GM23248 (cell line): ENCODE data around the gene RFC5. TPM values are rescaled to one million over a fixed set of nuclear protein-coding genes. Genes with fewer than 3 reads are reported as not detected.

ENCODE experiments used
- DNase-seq: peaks from one replicate; pipeline ENCODE4 v3.0.0-alpha.2; 2015
- H2AFZ ChIP-seq: fragments of 200-600 bp; sonication (generic); 2 replicates; pipeline ENCODE4 v1.6.1; 2016; ENCODE audit warnings: antibody characterized with exemption
- H3F3A ChIP-seq: fragments of 200-600 bp; sonication (generic); 2 replicates; pipeline ENCODE4 v1.6.1; 2016; ENCODE audit warnings: mild to moderate bottlenecking, antibody characterized with exemption, mixed run types; ENCODE audit not compliant: insufficient read depth
- H3K27ac ChIP-seq: fragments of 200-600 bp; sonication (generic); 2 replicates; pipeline ENCODE4 v1.5.1; 2016; ENCODE audit warnings: mild to moderate bottlenecking
- H3K27me3 ChIP-seq: fragments of 200-600 bp; sonication (generic); replicated peaks from 2 replicates; pipeline ENCODE4 v1.6.1; 2016; ENCODE audit warnings: mild to moderate bottlenecking; ENCODE audit not compliant: insufficient read depth
- H3K36me3 ChIP-seq: fragments of 200-600 bp; sonication (generic); 2 replicates; pipeline ENCODE4 v1.6.1; 2016; ENCODE audit warnings: low read depth, mild to moderate bottlenecking
- H3K4me1 ChIP-seq: fragments of 200-600 bp; sonication (generic); 2 replicates; pipeline ENCODE4 v1.6.1; 2016; ENCODE audit warnings: mild to moderate bottlenecking; ENCODE audit not compliant: insufficient read depth
- H3K4me2 ChIP-seq: fragments of 200-600 bp; sonication (generic); one replicate; pipeline ENCODE4 v1.6.1; 2016; ENCODE audit warnings: mild to moderate bottlenecking; ENCODE audit not compliant: unreplicated experiment
- H3K4me3 ChIP-seq: fragments of 200-600 bp; sonication (generic); 2 replicates; pipeline ENCODE4 v1.5.1; 2016; ENCODE audit warnings: mild to moderate bottlenecking
- H3K79me2 ChIP-seq: fragments of 200-600 bp; sonication (generic); 2 replicates; pipeline ENCODE4 v1.6.1; 2016; ENCODE audit warnings: mild to moderate bottlenecking; ENCODE audit not compliant: insufficient read depth
- H3K9ac ChIP-seq: fragments of 200-600 bp; sonication (generic); 2 replicates; pipeline ENCODE4 v1.6.1; 2016; ENCODE audit warnings: mild to moderate bottlenecking
- H3K9me2 ChIP-seq: fragments of 200-600 bp; sonication (generic); 2 replicates; pipeline ENCODE4 v1.6.1; 2016; ENCODE audit warnings: mixed run types, mild to moderate bottlenecking, moderate library complexity; ENCODE audit not compliant: insufficient read depth
- H3K9me3 ChIP-seq: fragments of 200-600 bp; sonication (generic); one replicate; pipeline ENCODE4 v1.6.1; 2017; ENCODE audit warnings: low read depth
- H4K20me1 ChIP-seq: fragments of 200-600 bp; sonication (generic); 2 replicates; pipeline ENCODE4 v1.6.0; 2016; ENCODE audit not compliant: insufficient read depth
- EZH2 ChIP-seq: fragments of 200-600 bp; sonication (generic); IDR thresholded peaks from 2 replicates; pipeline ENCODE4 v1.6.1; 2018; ENCODE audit warnings: antibody characterized with exemption, mild to moderate bottlenecking; ENCODE audit not compliant: insufficient read depth, poor library complexity, severe bottlenecking
- EZH2phosphoT487 ChIP-seq: fragments of 200-600 bp; sonication (generic); IDR thresholded peaks from 2 replicates; pipeline ENCODE4 v1.6.1; 2018; ENCODE audit warnings: antibody characterized with exemption, moderate library complexity, mild to moderate bottlenecking, low read depth; ENCODE audit not compliant: insufficient read depth
- WGBS, 2 experiments: methylation state at CpG; one replicate each; pipeline ENCODE4 v1.1.6; 2015 to 2017; ENCODE audit warnings: low lambda C conversion rate in 2 of 2, low coverage in 1 of 2; ENCODE audit errors: missing lambda C conversion rate in 2 of 2; 5-methylcytosine and 5-hydroxymethylcytosine counted together
- in situ Hi-C: fragments of 300-500 bp; cut with MboI; formaldehyde crosslinking; loops from 2 replicates; pipeline ENCODE4 v1.15.0; 2020
- polyA plus RNA-seq: library from polyadenylated mRNA; unstranded; fragments of >200 nt; fragmentation: Nextera tagmentation; extraction: Ambion mirVana; gene quantifications from 2 replicates; pipeline ENCODE4 v1.2.1, GENCODE V29; 2016
- total RNA-seq: library from RNA; depleted of rRNA; stranded (reverse); fragments of >200 nt; shearing (Covaris generic); gene quantifications from 2 replicates; pipeline ENCODE4 v1.2.3, GENCODE V29; 2014; rRNA removed

Gene RFC5
- total RNA-seq, result 13.0 and 21.4 TPM in 2 replicates
- 15.2 and 17.8 TPM in 2 replicates for polyA plus RNA-seq

GRCh38 chr12:118016424-118017264, at the start of gene RFC5:
RFC5 (plus strand) TSS chr12:118016703; CDS start chr12:118016828, 125 bp downstream.
- TF ChIP-seq EZH2phosphoT487, result no peak
- TF ChIP-seq EZH2, result no peak
- H3K27me3 ChIP-seq, result no peaks in the 10 kb centered on the region
- in situ Hi-C loops, result no loop called here
- H3K27ac ChIP-seq, result no peak within 1 kb of the TSS
- H3K4me2 ChIP-seq, result peak within 1 kb of the TSS; percentile 99
- H3K9me3 ChIP-seq, result no peaks in the 10 kb centered on the region
- DNase-seq, result peak; percentile 100
- WGBS, 2 experiments, result 0 to 2% methylated on average over 31 to 45 of the region's 61 CpGs
- peak within 1 kb of the TSS; percentile 86 for H3K9ac ChIP-seq
- H2AFZ ChIP-seq, result peak within 1 kb of the TSS; percentile 93
- H3K9me2 ChIP-seq, result no peaks in the 10 kb centered on the region
- H3F3A ChIP-seq, result no peaks in the 10 kb centered on the region
- H3K36me3 ChIP-seq, result no peaks in the 10 kb centered on the region
- H3K4me3 ChIP-seq, result peak within 1 kb of the TSS; percentile 84
- H3K79me2 ChIP-seq, result peaks cover 27% of the 10 kb centered on the region
- no peaks in the 10 kb centered on the region for H4K20me1 ChIP-seq
- peaks cover 4% of the 10 kb centered on the region; the same call in 1 of the 2 replicates for H3K4me1 ChIP-seq

- no peaks in the 10 kb centered on the region for H4K20me1 ChIP-seq
- H3K9me2 ChIP-seq, result no peaks in the 10 kb centered on the region
- peaks cover 42% of the 10 kb centered on the region for H3K27me3 ChIP-seq
- H3K36me3 ChIP-seq, result no peaks in the 10 kb centered on the region
- no peak for TF ChIP-seq EZH2
- TF ChIP-seq EZH2phosphoT487, result no peak
- H2AFZ ChIP-seq, result no peak overlapping the region
- DNase-seq, result no peak
- no peak overlapping the region for H3K27ac ChIP-seq
- H3K4me1 ChIP-seq, result no peaks in the 10 kb centered on the region
- H3K9me3 ChIP-seq, result no peaks in the 10 kb centered on the region
- no peak overlapping the region for H3K4me3 ChIP-seq
- no peak overlapping the region for H3K4me2 ChIP-seq
- 11 to 15% methylated on average over 4 of the region's 4 CpGs for WGBS, 2 experiments
- H3F3A ChIP-seq, result no peaks in the 10 kb centered on the region
- in situ Hi-C loops, result no loop called here
- no peak overlapping the region for H3K9ac ChIP-seq
- no peaks in the 10 kb centered on the region for H3K79me2 ChIP-seq
These were observed 49.5 kb upstream of the RFC5 start for GRCh38 chr12:117967043-117967442.

- H3K36me3 ChIP-seq, result no peaks in the 10 kb centered on the region
- no peaks in the 10 kb centered on the region for H3F3A ChIP-seq
- TF ChIP-seq EZH2, result no peak
- TF ChIP-seq EZH2phosphoT487, result no peak
- no peak overlapping the region for H3K4me2 ChIP-seq
- no peak overlapping the region for H3K4me3 ChIP-seq
- no peaks in the 10 kb centered on the region for H4K20me1 ChIP-seq
- H3K79me2 ChIP-seq, result no peaks in the 10 kb centered on the region
- 14% methylated on average over 12 of the region's 12 CpGs for WGBS, 2 experiments
- no peak overlapping the region for H3K27ac ChIP-seq
- DNase-seq, result no peak
- H3K27me3 ChIP-seq, result peaks cover 42% of the 10 kb centered on the region
- H3K9me3 ChIP-seq, result no peaks in the 10 kb centered on the region
- H2AFZ ChIP-seq, result no peak overlapping the region
- H3K9ac ChIP-seq, result no peak overlapping the region
- H3K9me2 ChIP-seq, result no peaks in the 10 kb centered on the region
- in situ Hi-C loops, result no loop called here
- no peaks in the 10 kb centered on the region for H3K4me1 ChIP-seq
These were observed 49.0 kb upstream of the RFC5 start for GRCh38 chr12:117967512-117967911.

- peaks cover 42% of the 10 kb centered on the region for H3K27me3 ChIP-seq
- peak overlapping the region; percentile 80 for H3K4me2 ChIP-seq
- no peak overlapping the region for H3K9ac ChIP-seq
- H2AFZ ChIP-seq, result peak overlapping the region; percentile 78
- no peaks in the 10 kb centered on the region for H3K4me1 ChIP-seq
- H3K9me3 ChIP-seq, result no peaks in the 10 kb centered on the region
- no peaks in the 10 kb centered on the region for H3K36me3 ChIP-seq
- DNase-seq, result no peak
- H3K27ac ChIP-seq, result no peak overlapping the region
- 2 to 6% methylated on average over 8 to 10 of the region's 10 CpGs for WGBS, 2 experiments
- H3K4me3 ChIP-seq, result peak overlapping the region; percentile 73
- no peak for TF ChIP-seq EZH2
- TF ChIP-seq EZH2phosphoT487, result no peak
- no peaks in the 10 kb centered on the region for H3F3A ChIP-seq
- in situ Hi-C loops, result no loop called here
- no peaks in the 10 kb centered on the region for H3K79me2 ChIP-seq
- H3K9me2 ChIP-seq, result no peaks in the 10 kb centered on the region
- no peaks in the 10 kb centered on the region for H4K20me1 ChIP-seq
These were observed 48.2 kb upstream of the RFC5 start for GRCh38 chr12:117968151-117968789.
